KBM-7 (cell line): ENCODE results near the gene ADGRG1.
A peak's percentile ranks its signal among the peaks of the same experiment; 100 is the strongest.

Experiments
- DNase-seq: peaks from one replicate; pipeline ENCODE4 v3.0.0-alpha.2; 2015
- in situ Hi-C: fragments of 300-500 bp; cut with MboI; formaldehyde crosslinking; loops from 2 replicates; pipeline ENCODE4 v1.14.3; 2020; ENCODE audit warnings: low sequenced_read_pairs, low pct_unique_long_range_greater_than_20kb, mixed read lengths

Gene ADGRG1

GRCh38 chr16:57688987-57689761 lies 60.7 kb downstream of the ADGRG1 start:
- in situ Hi-C loops, result no loop called here
- no peak for DNase-seq

- in situ Hi-C loops, result no loop called here
- DNase-seq, result peak; percentile 100
Observed at GRCh38 chr16:57689762-57690558, 61.5 kb downstream of the ADGRG1 start.

GRCh38 chr16:57690782-57691471 lies 62.5 kb downstream of the ADGRG1 start:
- DNase-seq, result peak; percentile 59
- in situ Hi-C loops, result no loop called here

GRCh38 chr16:57692636-57693035 lies 64.2 kb downstream of the ADGRG1 start:
- in situ Hi-C loops, result no loop called here
- no peak for DNase-seq

GRCh38 chr16:57693550-57693949 lies 65.1 kb downstream of the ADGRG1 start:
- in situ Hi-C loops, result no loop called here
- DNase-seq, result no peak

GRCh38 chr16:57694231-57694724 lies 65.8 kb downstream of the ADGRG1 start:
- DNase-seq, result no peak
- in situ Hi-C loops, result no loop called here

- in situ Hi-C loops, result no loop called here
- DNase-seq, result peak; percentile 99
Observed at GRCh38 chr16:57694725-57695679, 66.6 kb downstream of the ADGRG1 start, which contains the start of gene DRC7. Gene DRC7 (plus strand): TSS chr16:57694806. CDS start chr16:57697950, 3,144 bp downstream.

GRCh38 chr16:57695680-57696069 lies 67.2 kb downstream of the ADGRG1 start:
- in situ Hi-C loops, result no loop called here
- no peak for DNase-seq

GRCh38 chr16:57696240-57696639 lies 67.8 kb downstream of the ADGRG1 start:
- in situ Hi-C loops, result no loop called here
- no peak for DNase-seq

- DNase-seq, result no peak
- in situ Hi-C loops, result no loop called here
Observed at GRCh38 chr16:57697896-57698537, 69.6 kb downstream of the ADGRG1 start.

- DNase-seq, result no peak
- in situ Hi-C loops, result no loop called here
Observed at GRCh38 chr16:57698812-57699405, 70.5 kb downstream of the ADGRG1 start.

GRCh38 chr16:57699481-57699880 lies 71.1 kb downstream of the ADGRG1 start:
- in situ Hi-C loops, result no loop called here
- DNase-seq, result no peak

- DNase-seq, result no peak
- in situ Hi-C loops, result no loop called here
Observed at GRCh38 chr16:57699899-57700298, 71.5 kb downstream of the ADGRG1 start.

GRCh38 chr16:57700781-57701551 lies 72.5 kb downstream of the ADGRG1 start:
- in situ Hi-C loops, result no loop called here

GRCh38 chr16:57701759-57702371 lies 73.4 kb downstream of the ADGRG1 start:
- no peak for DNase-seq
- in situ Hi-C loops, result no loop called here

More at GRCh38 chr16:57700781-57701551, 72.5 kb downstream of the ADGRG1 start:
- no peak for DNase-seq

GRCh38 chr16:57703416-57704010 lies 75.1 kb downstream of the ADGRG1 start:
- DNase-seq, result no peak
- in situ Hi-C loops, result no loop called here
